ENCODE results near the gene POLQ. TPM values are rescaled to one million over a fixed set of nuclear protein-coding genes. Genes with fewer than 3 reads are reported as not detected.

Gene POLQ
- total and polyA plus RNA-seq, 2 of the 8 experiments (the other 6 are each of a cell fraction or from before 2014, with no cell fraction given): 3.6 to 15.3 TPM

DNA sequence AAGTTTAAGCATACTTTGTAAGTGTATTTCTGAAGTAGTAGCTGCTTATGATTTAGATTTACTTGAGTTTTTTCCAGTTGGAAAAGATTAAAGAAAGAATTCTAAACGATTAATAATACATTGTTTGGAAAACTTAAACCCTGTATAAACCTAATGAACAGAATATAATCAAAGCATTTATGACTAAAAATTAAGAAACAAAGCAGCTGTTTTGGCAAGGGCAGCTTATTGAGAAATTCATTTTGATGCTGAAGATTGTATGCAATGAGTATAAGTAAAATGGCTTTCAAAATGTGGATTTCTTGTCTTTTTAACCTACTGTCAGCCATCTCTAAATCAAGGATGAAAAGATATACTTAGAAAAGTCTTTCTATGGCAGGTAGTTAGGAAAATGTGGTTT lies 140.2 kb downstream of the POLQ start:
- no peak overlapping the region for H3K9ac ChIP-seq (replicated peaks in 1 of 4; ENCODE audit: extremely low read depth in 1 of 4, low read depth in 3 of 4, low read length in 3 of 4)
- no peak overlapping the region for H4K8ac ChIP-seq (ENCODE audit: extremely low read depth, insufficient read depth, low read length)
- H2BK120ac ChIP-seq (replicated peaks; ENCODE audit: low read depth, low read length): no peak overlapping the region
- no peak overlapping the region for H3K4me2 ChIP-seq (ENCODE audit: insufficient read depth in 1 of 2, low read depth in 2 of 2, low read length in 2 of 2)
- no peak overlapping the region for H3K14ac ChIP-seq (ENCODE audit: insufficient read length)
- no peak overlapping the region for H2BK5ac ChIP-seq (ENCODE audit: low read depth, low read length)
- H4K5ac ChIP-seq (ENCODE audit: insufficient read length, low read depth, low read length): no peak overlapping the region
- no peak overlapping the region for H3K4me3 ChIP-seq (ENCODE audit: extremely low read depth in 1 of 4, insufficient read depth in 2 of 4, low read depth in 3 of 4, low read length in 4 of 4)
- no peak for FAIRE-seq
- H3K23me2 ChIP-seq (ENCODE audit: low read depth, low read length): no peaks in the 10 kb centered on the region
- no peak overlapping the region for H2BK20ac ChIP-seq (ENCODE audit: low read length)
- WGBS, 2 experiments (ENCODE audit: extremely low coverage in 1 of 2, insufficient coverage in 1 of 2, insufficient read length in 1 of 2, insufficient replicate concordance in 2 of 2, low coverage in 1 of 2, low lambda C conversion rate in 2 of 2, missing lambda C conversion rate in 1 of 2): 89% methylated on average over 1 of the region's 1 CpG; no CpG with 5 or more reads in 1 of the 2 experiments
- H4K91ac ChIP-seq (replicated peaks; ENCODE audit: insufficient read length, low read length): no peak overlapping the region
- no peak overlapping the region for H3K56ac ChIP-seq (replicated peaks; ENCODE audit: insufficient read length, low read depth, low read length)
- H3K23ac ChIP-seq (ENCODE audit: insufficient read length): no peak overlapping the region
- ChIA-PET POLR2A (ENCODE audit: partially characterized antibody) (no interaction called here), CTCF (ENCODE audit: partially characterized antibody) (no interaction called here)
- H3K4me1 ChIP-seq (replicated peaks in 1 of 4; ENCODE audit: control insufficient read depth in 3 of 4, insufficient read depth in 4 of 4, low read length in 3 of 4): no peaks in the 10 kb centered on the region
- H3K79me1 ChIP-seq (ENCODE audit: low read depth, low read length): no peaks in the 10 kb centered on the region
- H3K4ac ChIP-seq (replicated peaks; ENCODE audit: insufficient read length, low read depth, low read length): no peak overlapping the region
- H2BK12ac ChIP-seq (ENCODE audit: low read depth, low read length): no peak overlapping the region
- no peaks in the 10 kb centered on the region for H3K9me3 ChIP-seq (ENCODE audit: insufficient read depth in 2 of 2, low read depth in 1 of 2, low read length in 1 of 2)
- H3K79me2 ChIP-seq (ENCODE audit: control insufficient read depth in 1 of 2, insufficient read depth in 2 of 2, low read length in 2 of 2): no peaks in the 10 kb centered on the region
- TF ChIP-seq SP4 (IDR thresholded peaks at IDR 0.05; ENCODE audit: low read length): no peak
- TF ChIP-seq SIN3A (conservative IDR thresholded peaks at IDR 0.05 in 1 of 2, IDR thresholded peaks at IDR 0.05 in 1 of 2; ENCODE audit: low read depth in 1 of 2, low read length in 2 of 2): no peak
- no peak for TF ChIP-seq POU5F1 (IDR thresholded peaks at IDR 0.05; ENCODE audit: low read depth, low read length)
- no peak for TF ChIP-seq TEAD4 (IDR thresholded peaks at IDR 0.05; ENCODE audit: low read depth, low read length)
- H4K20me1 ChIP-seq (replicated peaks in 1 of 2; ENCODE audit: control insufficient read depth in 1 of 2, insufficient read depth in 2 of 2, low read length in 2 of 2): no peaks in the 10 kb centered on the region
- H3K27ac ChIP-seq (ENCODE audit: low read depth, low read length): no peak overlapping the region
- H3K36me3 ChIP-seq (ENCODE audit: control insufficient read depth in 2 of 4, insufficient read depth in 4 of 4, low read length in 3 of 4): no peaks in the 10 kb centered on the region
- DNase-seq (ENCODE audit: low read depth in 1 of 2, low spot score in 2 of 2): no peak
- H2AK5ac ChIP-seq (ENCODE audit: low read depth, low read length): no peak overlapping the region
- no peak overlapping the region for H2AFZ ChIP-seq (ENCODE audit: low read length)
- no peaks in the 10 kb centered on the region for H3K27me3 ChIP-seq (replicated peaks in 1 of 4; ENCODE audit: control insufficient read depth in 3 of 4, extremely low read depth in 1 of 4, insufficient read depth in 3 of 4, low read length in 3 of 4)
- no peak overlapping the region for H2BK15ac ChIP-seq (ENCODE audit: low read length)
- H3K18ac ChIP-seq (ENCODE audit: extremely low read depth, low read length): no peak overlapping the region
